Endothelial cell of umbilical vein (primary cell): ENCODE data around the gene H19. TPM values are rescaled to one million over a fixed set of nuclear protein-coding genes. Genes with fewer than 3 reads are reported as not detected.

Experiments
- BruUV-seq: library from RNA; stranded (reverse); fragments of 400-500 nt; replicated peaks from 2 replicates; lab custom pipeline; 2021; lab: Mats Ljungman, UMichigan
- CTCF ChIA-PET: fragments of 300-600, 350-600 bp; sonication (Branson Sonifier 250); formaldehyde crosslinking; loops from one replicate; lab custom pipeline; 2021; ENCODE audit warnings: antibody characterized with exemption, inconsistent platforms; lab: Charles Lee
- POLR2A ChIA-PET: fragments of 300-600, 350-600 bp; sonication (Branson Sonifier 250); formaldehyde crosslinking; loops from one replicate; lab custom pipeline; 2021; ENCODE audit warnings: antibody characterized with exemption, inconsistent platforms; lab: Charles Lee
- DNase-seq: peaks from one replicate; pipeline ENCODE4 v3.0.0-alpha.2; 2011; ENCODE audit warnings: low read depth, low spot score
- FAIRE-seq: peaks from 2 replicates; lab custom pipeline; 2011; peaks lifted over from hg19 to GRCh38; lab: Jason Lieb, UNC
- H2AFZ ChIP-seq: 2 replicates; pipeline ENCODE4 v1.6.0; 2012; ENCODE audit warnings: low read depth, low read length, control low read depth, inconsistent platforms
- H3K27ac ChIP-seq: 2 replicates; pipeline ENCODE4 v1.5.1; 2011; ENCODE audit warnings: low read depth, mild to moderate bottlenecking, control low read depth, low read length, moderate library complexity; ENCODE audit not compliant: insufficient read depth
- H3K27me3 ChIP-seq, 2 experiments: 2 replicates each; pipeline versions ENCODE4 v1.6.0 to v1.6.1; 2011; ENCODE audit warnings: low read length in 2 of 2, mixed read lengths in 1 of 2; ENCODE audit not compliant: control insufficient read depth in 2 of 2, insufficient read depth in 2 of 2
- H3K36me3 ChIP-seq, 2 experiments: 2 replicates in 1 of 2; 3 replicates in 1 of 2; pipeline ENCODE4 v1.5.1; 2011; ENCODE audit warnings: low read length in 2 of 2, mild to moderate bottlenecking in 1 of 2, moderate library complexity in 1 of 2; ENCODE audit not compliant: control insufficient read depth in 2 of 2, insufficient read depth in 2 of 2; ENCODE audit errors: extremely low read depth in 1 of 2
- H3K4me1 ChIP-seq: 3 replicates; pipeline ENCODE4 v1.5.1; 2011; ENCODE audit warnings: mild to moderate bottlenecking, low read length; ENCODE audit not compliant: control insufficient read depth, insufficient read depth; ENCODE audit errors: extremely low read depth
- H3K4me2 ChIP-seq: 2 replicates; pipeline ENCODE4 v1.6.1; 2011; ENCODE audit warnings: low read length, control low read depth, mixed read lengths; ENCODE audit not compliant: insufficient read depth
- H3K4me3 ChIP-seq, 3 experiments: fragments of 200-600 bp in 1 of 3; sonication (generic), shearing (Covaris generic) in 1 of 3; replicated peaks in 1 of 3; 2 replicates each; pipeline ENCODE4 v1.5.1; 2011 to 2016; ENCODE audit warnings: control low read depth in 3 of 3, low read length in 3 of 3, mild to moderate bottlenecking in 2 of 3, inconsistent platforms in 1 of 3, low read depth in 1 of 3, moderate library complexity in 1 of 3; ENCODE audit not compliant: insufficient read depth in 1 of 3
- H3K79me2 ChIP-seq: 2 replicates; pipeline ENCODE4 v1.6.0; 2012; ENCODE audit warnings: low read length, inconsistent platforms; ENCODE audit not compliant: control insufficient read depth, insufficient read depth
- H3K9ac ChIP-seq: replicated peaks from 2 replicates; pipeline ENCODE3; 2011; ENCODE audit warnings: low read length, control low read depth; ENCODE audit not compliant: insufficient read depth; ENCODE audit errors: extremely low read depth
- H3K9me1 ChIP-seq: replicated peaks from 3 replicates; pipeline ENCODE4 v1.6.0; 2011; ENCODE audit warnings: mild to moderate bottlenecking, low read length; ENCODE audit not compliant: control insufficient read depth, insufficient read depth; ENCODE audit errors: extremely low read depth
- H3K9me3 ChIP-seq: replicated peaks from 2 replicates; pipeline ENCODE4 v1.5.1; 2012; ENCODE audit warnings: low read length, inconsistent platforms; ENCODE audit not compliant: control insufficient read depth, insufficient read depth
- H4K20me1 ChIP-seq: replicated peaks from 2 replicates; pipeline ENCODE3; 2011; ENCODE audit warnings: mild to moderate bottlenecking, low read length; ENCODE audit not compliant: control insufficient read depth, insufficient read depth; ENCODE audit errors: extremely low read depth
- EZH2 ChIP-seq: IDR thresholded peaks from 2 replicates; pipeline ENCODE4 v1.6.1; 2012; ENCODE audit warnings: borderline replicate concordance, low read depth, mild to moderate bottlenecking, moderate library complexity, low read length, inconsistent platforms; ENCODE audit not compliant: severe bottlenecking
- FOS ChIP-seq: IDR thresholded peaks from 2 replicates; pipeline ENCODE4 v1.6.1; 2011; ENCODE audit warnings: mild to moderate bottlenecking, low read length, moderate library complexity, borderline replicate concordance; ENCODE audit not compliant: insufficient read depth
- GATA2 ChIP-seq: IDR thresholded peaks from 2 replicates; pipeline ENCODE4 v1.7.0; 2011; ENCODE audit warnings: low read depth, mild to moderate bottlenecking, moderate library complexity, mixed read lengths, low read length; ENCODE audit not compliant: insufficient read length, insufficient read depth
- JUN ChIP-seq: IDR thresholded peaks from 2 replicates; pipeline ENCODE4 v1.6.1; 2011; ENCODE audit warnings: borderline replicate concordance, low read depth; ENCODE audit not compliant: insufficient read length, insufficient read depth
- MYC ChIP-seq: IDR thresholded peaks from one replicate; pipeline ENCODE4 v1.6.1; 2011; ENCODE audit warnings: mild to moderate bottlenecking, low read depth, low read length
- POLR2A ChIP-seq: IDR thresholded peaks from 2 replicates; pipeline ENCODE4 v1.6.1; 2012; ENCODE audit warnings: low read depth, mild to moderate bottlenecking, control low read depth, low read length
- POLR2AphosphoS5 ChIP-seq: IDR thresholded peaks from 2 replicates; pipeline ENCODE4 v1.6.1; 2012; ENCODE audit warnings: low read depth, mild to moderate bottlenecking, control low read depth, low read length, moderate library complexity; ENCODE audit not compliant: insufficient read depth
- dilution Hi-C: fragments of 300-500 bp; cut with MboI; formaldehyde crosslinking; loops from one replicate; pipeline ENCODE4 v1.15.0; 2019; ENCODE audit warnings: low sequenced_read_pairs; ENCODE audit not compliant: extremely low pct_ligation_motif_present
- intact Hi-C: fragments of 100-400 bp; cut with micrococcal nuclease; formaldehyde crosslinking; loops from one replicate; pipeline ENCODE4 v1.10.0; 2022
- polyA plus RNA-seq, 4 experiments: library from polyadenylated mRNA; depleted of rRNA in 3 of 4; stranded (reverse) in 3 of 4; unstranded in 1 of 4; fragments of >200 nt; gene quantifications; 2 replicates each; pipeline versions ENCODE4 v1.2.1 to v1.2.3, GENCODE V29; 2011 to 2012; ENCODE audit warnings: missing spikeins in 1 of 4
- total RNA-seq: library from RNA; stranded (reverse); gene quantifications from 2 replicates; pipeline ENCODE4 v1.2.3, GENCODE V29; 2021
- TF ChIP-seq, protein P1 (sequence below): IDR thresholded peaks from 2 replicates; pipeline ENCODE4 v1.6.1; 2011; ENCODE audit not compliant: insufficient read depth, insufficient read length
- TF ChIP-seq, protein P2 (sequence below), 2 donors: IDR thresholded peaks; 1 replicate in 1 of 2; 2 replicates in 1 of 2; pipeline ENCODE4 v1.5.1; 2011; ENCODE audit warnings: low read length in 2 of 2, mild to moderate bottlenecking in 2 of 2, moderate library complexity in 2 of 2, control low read depth in 1 of 2, inconsistent platforms in 1 of 2, low read depth in 1 of 2; ENCODE audit not compliant: insufficient read depth in 1 of 2; ENCODE audit errors: extremely low read depth in 1 of 2

H19 gene
- total and polyA plus RNA-seq, 2 donors (not counting 3 experiments of a cell fraction or from before 2014, with no cell fraction given), result 0.21 to 3.2 TPM

DNA sequence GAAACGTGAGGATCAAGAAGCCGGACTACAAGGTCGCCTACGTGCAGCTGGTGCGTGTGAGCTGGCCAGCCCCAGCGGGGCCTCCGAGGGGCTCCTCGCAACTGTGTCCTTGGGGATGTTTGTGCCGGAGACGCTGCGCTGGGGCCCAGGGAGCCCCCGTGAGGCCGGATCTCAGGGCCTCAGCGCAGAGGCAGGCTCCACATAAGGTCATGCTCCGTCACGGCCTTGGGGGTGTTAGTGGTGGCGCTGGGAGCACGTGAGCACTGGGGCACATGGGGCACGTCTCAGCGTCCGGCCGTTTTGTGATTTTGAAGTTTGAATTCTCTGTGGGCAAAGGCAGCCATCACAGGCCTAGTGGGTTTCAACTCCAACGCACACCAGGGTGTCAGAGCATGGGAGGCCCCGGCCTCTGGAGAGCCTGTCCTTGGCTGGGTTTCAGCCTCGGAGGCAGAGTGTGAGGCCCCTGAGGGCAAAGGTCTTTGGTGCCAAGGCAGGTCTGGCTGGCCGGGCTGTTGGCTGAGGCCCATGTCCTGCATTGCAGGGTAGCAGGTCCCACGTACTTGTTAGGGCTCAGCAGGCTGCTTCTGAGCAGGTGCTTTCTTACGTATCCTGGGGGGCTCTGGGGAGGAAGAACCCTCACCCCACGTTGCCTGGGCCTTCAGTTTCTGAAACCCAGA lies 44.7 kb downstream of the H19 start:
- Histone ChIP-seq H3K9me1 (no peaks in the 10 kb centered on the region), H3K4me3 (no peak overlapping the region), H3K79me2 (no peaks in the 10 kb centered on the region), H2AFZ (no peak overlapping the region), H3K9ac (no peak overlapping the region), H3K36me3 (no peaks in the 10 kb centered on the region), H3K4me1 (no peaks in the 10 kb centered on the region), H3K27ac (no peak overlapping the region), H3K27me3 (no peaks in the 10 kb centered on the region), H3K4me2 (no peak overlapping the region), H4K20me1 (no peaks in the 10 kb centered on the region), H3K9me3 (no peaks in the 10 kb centered on the region)
- POLR2A ChIA-PET, result no interaction called here
- dilution Hi-C loops (no loop called here), intact Hi-C loops (no loop called here)
- no TSS peak for BruUV-seq
- DNase-seq (no peak), FAIRE-seq (no peak)
- CTCF ChIA-PET, result interaction anchor here (1.3 to 3.0 kb wide), 3 partner anchors 70 to 203 kb away, joined by 3 to 26 read pairs (median 18); no protein-coding TSS in a partner anchor
- TF ChIP-seq POLR2AphosphoS5 (no peak), MYC (no peak), FOS (no peak), POLR2A (no peak), JUN (no peak), EZH2 (no peak), GATA2 (no peak)
- TF ChIP-seq, protein P1, sequence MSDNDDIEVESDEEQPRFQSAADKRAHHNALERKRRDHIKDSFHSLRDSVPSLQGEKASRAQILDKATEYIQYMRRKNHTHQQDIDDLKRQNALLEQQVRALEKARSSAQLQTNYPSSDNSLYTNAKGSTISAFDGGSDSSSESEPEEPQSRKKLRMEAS, result no peak
- TF ChIP-seq, protein P2, sequence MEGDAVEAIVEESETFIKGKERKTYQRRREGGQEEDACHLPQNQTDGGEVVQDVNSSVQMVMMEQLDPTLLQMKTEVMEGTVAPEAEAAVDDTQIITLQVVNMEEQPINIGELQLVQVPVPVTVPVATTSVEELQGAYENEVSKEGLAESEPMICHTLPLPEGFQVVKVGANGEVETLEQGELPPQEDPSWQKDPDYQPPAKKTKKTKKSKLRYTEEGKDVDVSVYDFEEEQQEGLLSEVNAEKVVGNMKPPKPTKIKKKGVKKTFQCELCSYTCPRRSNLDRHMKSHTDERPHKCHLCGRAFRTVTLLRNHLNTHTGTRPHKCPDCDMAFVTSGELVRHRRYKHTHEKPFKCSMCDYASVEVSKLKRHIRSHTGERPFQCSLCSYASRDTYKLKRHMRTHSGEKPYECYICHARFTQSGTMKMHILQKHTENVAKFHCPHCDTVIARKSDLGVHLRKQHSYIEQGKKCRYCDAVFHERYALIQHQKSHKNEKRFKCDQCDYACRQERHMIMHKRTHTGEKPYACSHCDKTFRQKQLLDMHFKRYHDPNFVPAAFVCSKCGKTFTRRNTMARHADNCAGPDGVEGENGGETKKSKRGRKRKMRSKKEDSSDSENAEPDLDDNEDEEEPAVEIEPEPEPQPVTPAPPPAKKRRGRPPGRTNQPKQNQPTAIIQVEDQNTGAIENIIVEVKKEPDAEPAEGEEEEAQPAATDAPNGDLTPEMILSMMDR (IDR thresholded peaks at IDR 0.05; ENCODE audit: extremely low read depth in 1 of 2, insufficient read depth in 1 of 2, low read depth in 1 of 2, low read length in 2 of 2), result no peak
